PC-3 (cell line): ENCODE results near the gene ZFPL1. TPM values are rescaled to one million over a fixed set of nuclear protein-coding genes. Genes with fewer than 3 reads are reported as not detected.

Experiments
- ATAC-seq: fragments of 200-7000 bp; cut with Tn5 transposase; 2 replicates; pipeline ENCODE4 v1.9.1; 2020; ENCODE audit warnings: mild to moderate bottlenecking, moderate library complexity
- BruUV-seq: library from RNA; stranded (reverse); fragments of 400-500 nt; replicated peaks from 2 replicates; lab custom pipeline; 2021; lab: Mats Ljungman, UMichigan
- CTCF ChIA-PET: fragments of 300-600 bp; sonication (Branson Sonifier 250); formaldehyde crosslinking; loops from one replicate; lab custom pipeline; 2022; ENCODE audit warnings: antibody characterized with exemption; lab: Charles Lee
- POLR2A ChIA-PET: fragments of 300-600 bp; sonication (Branson Sonifier 250); formaldehyde crosslinking; loops from one replicate; lab custom pipeline; 2022; ENCODE audit warnings: antibody characterized with exemption; ENCODE audit not compliant: unreplicated experiment; lab: Charles Lee
- DNase-seq: peaks from one replicate; pipeline ENCODE4 v3.0.0-alpha.2; 2015
- H2AFZ ChIP-seq: fragments of 300-600 bp; sonication (generic); 2 replicates; pipeline ENCODE4 v1.6.0; 2016; ENCODE audit warnings: antibody characterized with exemption, low read length
- H3F3A ChIP-seq: fragments of 300-600 bp; sonication (generic); one replicate; pipeline ENCODE4 v1.6.0; 2017; ENCODE audit warnings: antibody characterized with exemption, low read length, control low read depth, mild to moderate bottlenecking; ENCODE audit not compliant: unreplicated experiment
- H3K27ac ChIP-seq: fragments of 300-600 bp; sonication (generic); 2 replicates; pipeline ENCODE4 v1.5.1; 2016; ENCODE audit warnings: mild to moderate bottlenecking, low read length
- H3K27me3 ChIP-seq: fragments of 300-600 bp; sonication (generic); 2 replicates; pipeline ENCODE4 v1.6.1; 2016; ENCODE audit warnings: low read length, mixed read lengths
- H3K36me3 ChIP-seq: fragments of 300-600 bp; sonication (generic); 2 replicates; pipeline ENCODE4 v1.6.1; 2016; ENCODE audit warnings: low read depth, mixed run types, low read length, mixed read lengths
- H3K4me1 ChIP-seq: fragments of 300-600 bp; sonication (generic); 2 replicates; pipeline ENCODE4 v1.5.1; 2016; ENCODE audit warnings: low read length; ENCODE audit not compliant: insufficient read depth
- H3K4me2 ChIP-seq: fragments of 300-600 bp; sonication (generic); 2 replicates; pipeline ENCODE4 v1.6.0; 2016; ENCODE audit warnings: low read length
- H3K4me3 ChIP-seq: fragments of 300-600 bp; sonication (generic); 2 replicates; pipeline ENCODE4 v1.5.1; 2016; ENCODE audit warnings: mild to moderate bottlenecking, low read length, mixed read lengths
- H3K79me2 ChIP-seq: fragments of 300-600 bp; sonication (generic); 2 replicates; pipeline ENCODE4 v1.6.1; 2017; ENCODE audit warnings: low read length, mixed read lengths
- H3K9ac ChIP-seq: fragments of 300-600 bp; sonication (generic); 2 replicates; pipeline ENCODE4 v1.6.0; 2016; ENCODE audit warnings: mild to moderate bottlenecking, low read length
- H3K9me2 ChIP-seq: fragments of 300-600 bp; sonication (generic); replicated peaks from 2 replicates; pipeline ENCODE4 v1.6.1; 2016; ENCODE audit warnings: mixed run types, low read length, mixed read lengths
- H3K9me3 ChIP-seq: fragments of 300-600 bp; sonication (generic); 2 replicates; pipeline ENCODE4 v1.6.1; 2016; ENCODE audit warnings: low read length, mixed read lengths
- H4K20me1 ChIP-seq: fragments of 300-600 bp; sonication (generic); 2 replicates; pipeline ENCODE4 v1.6.1; 2016; ENCODE audit warnings: low read length, mixed read lengths
- CTCF ChIP-seq: fragments of 300-600 bp; sonication (generic); conservative IDR thresholded peaks from 2 replicates; pipeline ENCODE4 v1.5.1; 2017; ENCODE audit warnings: antibody characterized with exemption, low read depth, mild to moderate bottlenecking, low read length
- EZH2 ChIP-seq: fragments of 300-600 bp; sonication (generic); IDR thresholded peaks from one replicate; pipeline ENCODE4 v1.6.1; 2017; ENCODE audit warnings: antibody characterized with exemption, mild to moderate bottlenecking, low read length; ENCODE audit not compliant: unreplicated experiment
- EZH2phosphoT487 ChIP-seq: fragments of 300-600 bp; sonication (generic); IDR thresholded peaks from 2 replicates; pipeline ENCODE4 v1.6.1; 2018; ENCODE audit warnings: mild to moderate bottlenecking, antibody characterized with exemption, low read length, borderline replicate concordance
- intact Hi-C: fragments of 100-400 bp; cut with micrococcal nuclease; formaldehyde crosslinking; loops from 2 replicates; pipeline ENCODE4 v1.9.0; 2023
- total RNA-seq: library from RNA; depleted of rRNA; stranded (reverse); fragments of >200 nt; gene quantifications from 2 replicates; pipeline ENCODE4 v1.2.3, GENCODE V29; 2014

ZFPL1 gene
- total RNA-seq, 1 experiment from 2014 or later: 103 TPM

- no peak overlapping the region for H3K27ac ChIP-seq
- ChIA-PET POLR2A (no interaction called here), CTCF (no interaction called here)
- no peaks in the 10 kb centered on the region for H3K27me3 ChIP-seq
- ATAC-seq (no peak), DNase-seq (no peak)
- TF ChIP-seq EZH2phosphoT487 (no peak), CTCF (no peak), EZH2 (no peak)
- no peak overlapping the region for H3K4me3 ChIP-seq
- no peaks in the 10 kb centered on the region for H3K36me3 ChIP-seq
- H4K20me1 ChIP-seq: no peaks in the 10 kb centered on the region
- no peaks in the 10 kb centered on the region for H3F3A ChIP-seq
- H3K9me2 ChIP-seq: no peaks in the 10 kb centered on the region
- H2AFZ ChIP-seq: no peak overlapping the region
- H3K9me3 ChIP-seq: no peaks in the 10 kb centered on the region
- H3K9ac ChIP-seq: no peak overlapping the region
- H3K4me2 ChIP-seq: no peak overlapping the region
- no TSS peak for BruUV-seq
- H3K4me1 ChIP-seq: no peaks in the 10 kb centered on the region
- H3K79me2 ChIP-seq: no peaks in the 10 kb centered on the region
- intact Hi-C loops: no loop called here
Measured at GRCh38 chr11:65063532-65063931, 20.5 kb upstream of the ZFPL1 start.

DNA sequence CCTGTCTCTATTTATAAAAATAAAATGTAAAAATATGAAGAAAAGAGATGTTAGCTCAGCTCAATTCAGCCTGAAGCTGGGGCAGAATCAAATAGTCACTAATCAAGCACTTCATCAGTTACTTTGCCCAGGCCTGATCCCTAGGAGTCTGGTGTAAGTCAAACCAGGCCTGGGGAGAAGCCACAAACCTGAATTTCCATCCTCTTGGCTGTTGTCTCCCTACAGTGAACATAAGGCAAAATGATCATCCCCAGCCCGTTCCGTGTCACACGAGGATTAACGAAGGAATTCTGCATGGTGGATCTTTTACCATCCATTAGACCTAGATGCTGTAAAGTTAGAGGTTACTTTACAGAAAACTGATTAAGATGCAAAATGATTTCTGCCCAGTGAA is 19.2 kb upstream of the ZFPL1 start:
- H3K9me2 ChIP-seq: no peaks in the 10 kb centered on the region
- H3K9ac ChIP-seq: no peak overlapping the region
- H3K4me3 ChIP-seq: no peak overlapping the region
- no peaks in the 10 kb centered on the region for H3F3A ChIP-seq
- H3K4me2 ChIP-seq: no peak overlapping the region
- BruUV-seq: no TSS peak
- no peaks in the 10 kb centered on the region for H3K4me1 ChIP-seq
- H3K36me3 ChIP-seq: no peaks in the 10 kb centered on the region
- no peak overlapping the region for H3K27ac ChIP-seq
- H3K27me3 ChIP-seq: no peaks in the 10 kb centered on the region
- TF ChIP-seq CTCF (no peak), EZH2 (no peak), EZH2phosphoT487 (no peak)
- ChIA-PET CTCF (no interaction called here), POLR2A (no interaction called here)
- intact Hi-C loops: no loop called here
- H2AFZ ChIP-seq: no peak overlapping the region
- H3K79me2 ChIP-seq: no peaks in the 10 kb centered on the region
- DNase-seq (no peak), ATAC-seq (no peak)
- no peaks in the 10 kb centered on the region for H4K20me1 ChIP-seq
- H3K9me3 ChIP-seq: no peaks in the 10 kb centered on the region

DNA sequence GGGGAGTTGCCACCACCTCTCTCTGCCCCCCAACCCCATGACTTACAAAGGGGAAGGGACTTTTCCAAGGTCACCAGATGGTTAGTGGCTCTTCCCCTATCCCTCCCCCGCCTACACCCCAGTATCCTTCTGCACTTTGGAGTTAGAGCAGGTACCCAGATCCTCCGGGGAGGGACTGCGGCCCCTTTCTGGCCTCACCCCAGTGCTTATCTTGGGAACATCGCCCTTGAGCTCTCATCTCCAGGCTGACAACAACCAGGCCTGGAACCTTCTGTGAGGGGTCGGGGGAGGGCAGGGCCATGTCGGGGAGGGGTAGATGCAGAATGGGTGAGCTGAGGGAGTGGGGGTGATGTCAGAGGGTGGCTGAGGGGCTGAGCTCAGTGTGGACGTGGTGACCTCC is 18.2 kb upstream of the ZFPL1 start:
- ChIA-PET CTCF (no interaction called here), POLR2A (no interaction called here)
- intact Hi-C loops: no loop called here
- Histone ChIP-seq H3F3A (no peaks in the 10 kb centered on the region), H3K9me3 (no peaks in the 10 kb centered on the region), H3K79me2 (no peaks in the 10 kb centered on the region), H3K9ac (no peak overlapping the region), H2AFZ (no peak overlapping the region), H4K20me1 (no peaks in the 10 kb centered on the region), H3K27ac (no peak overlapping the region), H3K4me1 (no peaks in the 10 kb centered on the region), H3K9me2 (no peaks in the 10 kb centered on the region), H3K27me3 (no peaks in the 10 kb centered on the region), H3K4me3 (no peak overlapping the region), H3K4me2 (no peak overlapping the region), H3K36me3 (no peaks in the 10 kb centered on the region)
- BruUV-seq: no TSS peak
- DNase-seq: no peak
- TF ChIP-seq EZH2phosphoT487 (no peak), CTCF (no peak), EZH2 (no peak)
- ATAC-seq: no peak
